GM04503 (cell line): Measurements from ENCODE around the gene SLC16A5.
"Not testable (repeated sequence)": the region's sequence is repeated elsewhere in the genome, so short reads cannot be mapped to it uniquely, and the experiment has no call there.

Source experiments
- DNase-seq: peaks from one replicate; pipeline ENCODE4 v3.0.0-alpha.2; 2012; ENCODE audit warnings: low read depth

The SLC16A5 gene

DNA sequence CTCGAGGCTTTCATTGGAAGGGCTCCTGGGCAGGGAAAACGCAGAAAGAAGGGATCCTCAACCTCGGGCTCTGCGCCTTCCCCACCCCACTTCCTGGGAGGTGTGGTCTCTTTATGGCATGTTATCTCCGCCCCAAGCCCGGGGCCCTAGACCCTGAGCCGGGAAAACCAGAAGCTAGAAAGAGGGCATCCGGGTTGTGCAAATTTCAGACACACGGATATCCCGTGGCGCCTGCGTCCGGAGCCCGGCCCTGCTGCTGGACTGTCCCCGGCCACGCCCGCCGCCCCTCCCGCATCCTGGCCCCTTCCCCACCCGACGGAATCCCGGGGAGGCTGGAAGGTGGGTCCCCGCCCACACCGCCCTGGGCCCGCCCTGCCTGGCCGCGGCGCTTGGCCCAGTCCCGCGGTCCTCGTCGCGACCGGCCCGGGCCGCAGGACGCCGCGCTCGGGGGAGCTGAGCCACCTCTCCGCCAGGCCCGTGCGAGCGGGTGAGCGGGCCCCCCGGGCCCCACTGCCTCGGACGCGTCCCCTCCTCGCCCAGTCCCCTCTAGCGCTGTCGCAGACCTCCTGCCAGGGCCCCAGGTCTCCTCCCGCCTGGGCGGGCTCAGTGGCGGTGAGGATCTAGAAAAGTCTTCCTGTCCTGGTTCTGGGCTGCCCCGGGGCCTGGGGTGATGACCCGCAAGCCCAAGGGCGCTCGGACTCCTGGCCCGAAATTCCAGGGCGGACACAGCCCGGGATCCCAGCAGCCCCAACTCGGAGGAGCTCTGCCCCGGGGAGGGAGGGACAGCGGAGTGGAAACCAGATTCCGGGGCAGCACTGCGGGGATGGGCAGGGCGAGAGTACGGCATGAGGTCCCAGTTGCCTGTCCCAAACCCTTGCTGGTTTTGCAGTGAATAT, at the start of gene SLC16A5:
SLC16A5 (plus strand) TSS at position 397 of the 896 bp plus-strand sequence. CDS start 5,683 bp downstream, outside the sequence.
- peak; percentile 76 for DNase-seq

DNA sequence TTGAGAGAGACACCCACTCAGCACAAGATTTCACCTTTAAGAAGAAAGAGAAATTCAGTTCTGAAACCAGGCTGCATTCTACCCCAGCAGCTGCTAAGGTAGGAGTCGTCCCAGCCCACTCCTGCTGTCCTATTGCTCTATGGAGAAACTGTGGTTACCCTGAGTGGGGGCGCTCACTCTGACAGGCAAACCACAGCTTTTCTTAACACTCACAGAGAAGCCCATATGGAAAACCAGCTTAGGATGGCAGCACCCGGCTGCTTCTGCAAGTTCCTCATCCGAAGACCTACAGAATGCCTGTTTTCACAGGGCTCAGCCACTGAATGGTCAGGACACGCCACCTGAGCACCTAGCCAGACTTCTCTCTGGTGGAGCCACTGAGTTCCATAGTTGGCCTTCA, 48.5 kb upstream of the SLC16A5 start:
- no peak for DNase-seq

DNA sequence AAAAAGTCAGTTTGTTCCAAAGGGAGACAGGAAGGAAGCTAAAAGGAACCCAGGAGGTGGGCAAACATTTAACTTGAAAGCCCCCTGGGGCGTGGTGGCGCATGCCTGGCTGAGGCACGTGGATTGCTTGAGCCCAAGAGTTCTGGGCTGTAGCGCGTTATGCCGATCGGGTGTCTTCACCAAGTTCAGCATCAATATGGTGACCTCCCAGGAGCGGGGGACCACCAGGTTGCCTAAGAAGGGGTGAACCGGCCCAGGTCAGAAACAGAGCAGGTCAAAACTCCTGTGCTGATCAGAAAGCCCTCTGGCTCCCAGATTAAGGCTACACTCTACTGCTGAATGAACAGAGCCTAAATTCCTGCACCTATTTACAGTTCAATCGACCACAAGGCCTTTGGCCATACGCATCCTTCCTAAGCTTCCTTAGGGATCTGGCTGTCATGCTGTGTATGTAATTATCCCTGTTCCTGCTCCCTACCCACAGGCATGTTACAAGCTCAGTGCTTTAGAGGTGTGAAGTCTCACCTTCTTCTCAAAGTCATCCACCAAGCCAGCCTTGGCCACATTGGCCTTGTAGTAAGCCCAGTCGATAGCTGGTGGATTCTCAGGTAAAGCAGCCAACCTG, 46.0 kb upstream of the SLC16A5 start:
- DNase-seq, result no peak

GRCh38 chr17:75043789-75044188, 44.0 kb upstream of the SLC16A5 start:
- DNase-seq, result not testable (repeated sequence)

GRCh38 chr17:75044716-75045115, 43.0 kb upstream of the SLC16A5 start:
- DNase-seq, result no peak

GRCh38 chr17:75045946-75046406, 41.8 kb upstream of the SLC16A5 start:
- DNase-seq, result not testable (repeated sequence)

- DNase-seq, result peak; percentile 86
These were observed 41.1 kb upstream of the SLC16A5 start, which contains the start of the genes ATP5PD and KCTD2 for GRCh38 chr17:75046407-75047289. Gene ATP5PD, minus strand, starts transcription at chr17:75046969. Its CDS starts 4,319 bp downstream, at chr17:75042650. Gene KCTD2, plus strand, starts transcription at chr17:75047225. Its CDS starts 26 bp downstream, at chr17:75047251.

DNA sequence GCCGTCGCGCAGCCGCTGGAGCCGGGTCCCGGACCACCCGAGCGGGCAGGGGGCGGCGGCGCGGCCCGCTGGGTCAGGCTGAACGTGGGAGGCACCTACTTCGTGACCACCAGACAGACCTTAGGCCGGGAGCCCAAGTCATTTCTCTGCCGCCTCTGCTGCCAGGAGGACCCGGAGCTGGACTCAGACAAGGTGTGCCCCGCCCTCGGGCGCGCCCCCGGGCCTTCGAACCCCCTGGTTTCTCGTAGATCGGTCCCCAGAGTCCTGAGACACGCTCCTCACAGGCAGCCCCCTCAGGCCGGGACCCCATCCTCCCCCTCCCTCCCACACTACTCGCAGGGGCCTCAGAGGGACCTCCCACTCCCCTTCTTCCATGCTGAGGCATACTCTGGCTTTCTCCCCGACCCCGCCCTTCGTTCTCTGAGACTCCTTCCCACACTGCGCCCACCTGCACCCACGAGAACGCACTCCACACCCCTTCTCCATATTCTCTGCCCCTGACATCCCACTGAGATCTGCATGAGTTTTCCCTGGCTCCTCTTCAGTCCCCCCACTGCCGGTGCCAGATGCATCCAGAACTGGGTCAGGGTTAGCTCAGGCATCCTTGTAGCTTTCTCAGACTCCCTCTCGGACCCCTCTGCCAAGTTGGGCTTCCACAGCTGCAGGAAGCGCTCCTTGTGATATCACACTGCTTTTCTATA, 40.2 kb upstream of the SLC16A5 start:
- no peak for DNase-seq

- no peak for DNase-seq
These were observed 39.4 kb upstream of the SLC16A5 start for GRCh38 chr17:75048249-75048878.

DNA sequence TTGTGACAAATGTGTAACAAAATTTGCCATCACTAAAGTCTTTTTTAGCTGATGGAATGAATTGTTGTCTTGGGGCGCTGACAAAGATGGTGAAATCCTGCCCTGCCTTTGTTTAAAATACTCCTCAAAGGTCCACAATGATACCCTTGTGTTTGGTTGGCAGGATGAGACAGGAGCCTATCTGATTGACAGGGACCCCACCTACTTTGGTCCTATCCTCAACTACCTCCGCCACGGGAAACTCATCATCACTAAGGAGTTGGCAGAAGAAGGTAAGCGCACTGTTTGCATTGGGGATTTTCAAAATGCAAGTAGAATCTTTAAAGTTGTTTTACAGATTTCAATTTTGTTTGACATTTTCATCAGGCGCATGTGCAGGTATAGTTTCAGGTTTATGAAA, 38.7 kb upstream of the SLC16A5 start:
- no peak for DNase-seq

DNA sequence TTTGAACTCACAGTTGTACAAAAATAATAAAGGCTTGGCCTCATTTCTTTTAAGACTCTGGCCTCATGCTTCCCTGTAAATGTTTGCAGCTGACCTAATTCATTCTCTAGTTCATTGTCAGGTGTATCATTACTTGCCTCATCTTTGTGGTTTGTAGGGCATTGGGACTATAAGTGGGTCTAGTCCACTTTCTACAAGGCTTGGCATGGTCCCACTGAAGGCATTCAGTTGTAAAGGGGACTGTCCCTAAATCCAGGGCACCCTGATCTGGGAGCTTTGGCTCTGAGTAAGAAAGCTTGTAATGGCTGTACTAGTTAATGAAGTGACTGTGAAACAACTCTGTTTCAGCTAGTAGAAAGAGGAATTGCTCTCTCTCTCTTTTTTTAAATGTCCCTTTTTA, 38.0 kb upstream of the SLC16A5 start:
- no peak for DNase-seq

DNA sequence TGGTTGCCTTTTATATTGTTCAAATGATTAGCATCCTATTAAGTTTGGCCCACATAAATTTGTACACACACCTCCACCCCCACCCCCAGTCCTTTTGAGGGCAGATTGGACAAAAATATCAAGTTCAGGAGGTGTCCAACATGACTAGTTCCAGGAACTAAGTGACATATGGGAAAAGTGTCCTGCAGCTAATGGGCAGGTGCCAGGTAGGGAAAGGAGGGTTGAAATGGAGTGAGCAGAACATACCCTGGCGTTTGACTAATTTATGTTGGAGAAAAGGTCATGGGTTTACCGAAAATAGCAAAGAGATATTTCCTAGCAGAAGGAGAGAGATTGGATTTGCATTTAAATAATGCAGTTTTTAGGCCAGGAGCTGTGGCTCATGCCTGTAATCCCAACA, 35.8 kb upstream of the SLC16A5 start:
- DNase-seq, result no peak

DNA sequence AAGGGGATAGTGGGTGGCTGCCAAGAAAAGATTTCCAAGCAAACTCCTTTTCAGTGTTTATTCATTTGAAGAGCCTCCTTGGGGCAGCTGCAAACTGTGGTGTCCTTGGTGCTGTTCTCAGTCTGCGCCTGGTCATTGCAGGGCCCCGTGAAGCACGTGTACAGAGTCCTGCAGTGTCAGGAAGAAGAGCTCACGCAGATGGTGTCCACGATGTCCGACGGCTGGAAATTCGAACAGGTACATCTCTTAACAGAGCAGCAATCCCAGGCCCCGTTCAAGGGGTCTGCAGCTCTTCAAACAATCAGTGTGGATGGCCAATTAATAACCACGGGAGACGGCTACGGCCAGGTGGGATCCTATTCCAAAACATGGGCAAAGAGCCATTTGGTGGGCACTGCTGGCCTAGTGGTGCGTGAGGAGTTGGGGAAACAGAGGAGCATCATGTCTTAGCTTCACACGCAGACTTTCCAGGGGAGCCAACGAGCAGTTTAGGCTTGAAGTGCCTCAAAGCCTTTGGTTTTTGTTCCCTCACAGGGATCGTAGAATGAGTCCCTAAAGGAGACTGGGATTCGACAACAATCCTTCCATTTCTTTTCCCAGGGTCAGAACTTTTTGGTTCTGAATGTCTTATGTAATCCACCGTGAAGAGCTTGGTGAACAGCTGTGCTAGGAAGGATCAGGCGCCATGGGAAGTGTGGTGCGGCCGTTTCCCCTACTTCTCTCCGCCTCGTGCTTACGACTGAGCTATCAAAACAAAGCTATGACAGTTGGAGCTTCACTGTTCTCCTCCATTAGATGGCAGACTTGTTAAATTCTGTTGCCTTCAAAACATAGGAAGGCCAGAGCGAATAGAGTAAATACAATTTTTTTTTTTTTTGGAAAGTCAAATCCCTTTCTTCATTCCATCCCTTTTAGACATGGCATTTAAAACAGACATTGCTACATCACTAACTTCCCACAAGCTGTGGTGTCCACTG, 28.1 kb upstream of the SLC16A5 start:
- peak; percentile 72 for DNase-seq

GRCh38 chr17:75060434-75061054, 27.2 kb upstream of the SLC16A5 start:
- no peak for DNase-seq

GRCh38 chr17:75061055-75061438, 26.7 kb upstream of the SLC16A5 start:
- no peak for DNase-seq

- DNase-seq, result no peak
These were observed 26.1 kb upstream of the SLC16A5 start for GRCh38 chr17:75061618-75062017.

GRCh38 chr17:75063201-75063600, 24.6 kb upstream of the SLC16A5 start:
- DNase-seq, result no peak

- DNase-seq, result no peak
These were observed 24.1 kb upstream of the SLC16A5 start for GRCh38 chr17:75063626-75064025.

- no peak for DNase-seq
These were observed 23.7 kb upstream of the SLC16A5 start for GRCh38 chr17:75064040-75064439.
